Measurements from ENCODE around the gene CCDC112. TPM values are rescaled to one million over a fixed set of nuclear protein-coding genes. Genes with fewer than 3 reads are reported as not detected.

CCDC112 gene
- total and polyA plus RNA-seq, 2 of the 13 experiments (the other 11 are each of a cell fraction or from before 2014, with no cell fraction given), result 1.1 to 2.8 TPM

- no peaks in the 10 kb centered on the region for H3K4me1 ChIP-seq (ENCODE audit: insufficient read depth, low read length)
- H3K9ac ChIP-seq (ENCODE audit: insufficient read depth, low read depth, low read length), result no peak overlapping the region
- no peak overlapping the region for H3K4me2 ChIP-seq (ENCODE audit: low read depth, low read length)
- no peak overlapping the region for H3K4me3 ChIP-seq (replicated peaks in 1 of 3; ENCODE audit: insufficient read depth in 1 of 3, low read depth in 2 of 3, low read length in 3 of 3)
- no peak overlapping the region for H3K27ac ChIP-seq (ENCODE audit: extremely low read length, insufficient read depth, low read length)
- DNase-seq (ENCODE audit: low spot score) (no peak), ATAC-seq (no peak), FAIRE-seq (no peak)
- ChIA-PET CTCF (ENCODE audit: low intra/inter-chr PET ratio, low total read pairs) (no interaction called here), POLR2A (no interaction called here)
- in situ Hi-C loops (cut with HindIII; ENCODE audit: extremely low pct_ligation_motif_present, low pct_unique_long_range_greater_than_20kb) (loop anchor here (25.0 kb wide), 1 partner anchor 745 kb away; no protein-coding TSS in a partner anchor), intact Hi-C loops (cut with micrococcal nuclease; ENCODE audit: unreplicated experiment) (no loop called here)
- no peaks in the 10 kb centered on the region for H3K36me3 ChIP-seq (replicated peaks in 1 of 2; ENCODE audit: control insufficient read depth in 1 of 2, insufficient read depth in 2 of 2, low read length in 2 of 2)
- H3K9me3 ChIP-seq (ENCODE audit: low read length), result no peaks in the 10 kb centered on the region
- no peaks in the 10 kb centered on the region for H3K27me3 ChIP-seq (ENCODE audit: control insufficient read depth in 1 of 2, insufficient read depth in 2 of 2, low read length in 2 of 2)
- no peaks in the 10 kb centered on the region for H3K79me2 ChIP-seq (ENCODE audit: insufficient read depth, low read length)
- no TSS peak for BruUV-seq (replicated peaks)
- H4K20me1 ChIP-seq (ENCODE audit: insufficient read depth, low read length), result no peaks in the 10 kb centered on the region
- no peak overlapping the region for H2AFZ ChIP-seq (ENCODE audit: low read length)
- TF ChIP-seq ZNF432 (CRISPR knock-in tag; IDR thresholded peaks at IDR 0.05; ENCODE audit: borderline replicate concordance) (no peak), SIX1 (CRISPR knock-in tag; IDR thresholded peaks at IDR 0.05; ENCODE audit: borderline replicate concordance) (no peak), ZNF235 (CRISPR knock-in tag; IDR thresholded peaks at IDR 0.05; ENCODE audit: borderline replicate concordance) (no peak), HMG20B (CRISPR knock-in tag; conservative IDR thresholded peaks at IDR 0.05) (no peak), SKIL (CRISPR knock-in tag; IDR thresholded peaks at IDR 0.05; ENCODE audit: borderline replicate concordance) (no peak), ZNF34 (CRISPR knock-in tag; IDR thresholded peaks at IDR 0.05; ENCODE audit: borderline replicate concordance) (no peak), KIAA2018 (CRISPR knock-in tag; IDR thresholded peaks at IDR 0.05; ENCODE audit: borderline replicate concordance) (no peak)
- TF ChIP-seq, protein P1, sequence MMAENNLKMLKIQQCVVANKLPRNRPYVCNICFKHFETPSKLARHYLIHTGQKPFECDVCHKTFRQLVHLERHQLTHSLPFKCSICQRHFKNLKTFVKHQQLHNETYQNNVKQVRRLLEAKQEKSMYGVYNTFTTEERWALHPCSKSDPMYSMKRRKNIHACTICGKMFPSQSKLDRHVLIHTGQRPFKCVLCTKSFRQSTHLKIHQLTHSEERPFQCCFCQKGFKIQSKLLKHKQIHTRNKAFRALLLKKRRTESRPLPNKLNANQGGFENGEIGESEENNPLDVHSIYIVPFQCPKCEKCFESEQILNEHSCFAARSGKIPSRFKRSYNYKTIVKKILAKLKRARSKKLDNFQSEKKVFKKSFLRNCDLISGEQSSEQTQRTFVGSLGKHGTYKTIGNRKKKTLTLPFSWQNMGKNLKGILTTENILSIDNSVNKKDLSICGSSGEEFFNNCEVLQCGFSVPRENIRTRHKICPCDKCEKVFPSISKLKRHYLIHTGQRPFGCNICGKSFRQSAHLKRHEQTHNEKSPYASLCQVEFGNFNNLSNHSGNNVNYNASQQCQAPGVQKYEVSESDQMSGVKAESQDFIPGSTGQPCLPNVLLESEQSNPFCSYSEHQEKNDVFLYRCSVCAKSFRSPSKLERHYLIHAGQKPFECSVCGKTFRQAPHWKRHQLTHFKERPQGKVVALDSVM (CRISPR knock-in tag; IDR thresholded peaks at IDR 0.05), result no peak
- TF ChIP-seq, protein P2, sequence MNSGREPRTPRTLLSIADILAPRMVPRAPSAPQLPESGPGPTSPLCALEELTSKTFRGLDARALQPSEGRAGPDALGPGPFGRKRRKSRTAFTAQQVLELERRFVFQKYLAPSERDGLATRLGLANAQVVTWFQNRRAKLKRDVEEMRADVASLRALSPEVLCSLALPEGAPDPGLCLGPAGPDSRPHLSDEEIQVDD (CRISPR knock-in tag; IDR thresholded peaks at IDR 0.05; ENCODE audit: borderline replicate concordance), result no peak
- TF ChIP-seq, protein P3, sequence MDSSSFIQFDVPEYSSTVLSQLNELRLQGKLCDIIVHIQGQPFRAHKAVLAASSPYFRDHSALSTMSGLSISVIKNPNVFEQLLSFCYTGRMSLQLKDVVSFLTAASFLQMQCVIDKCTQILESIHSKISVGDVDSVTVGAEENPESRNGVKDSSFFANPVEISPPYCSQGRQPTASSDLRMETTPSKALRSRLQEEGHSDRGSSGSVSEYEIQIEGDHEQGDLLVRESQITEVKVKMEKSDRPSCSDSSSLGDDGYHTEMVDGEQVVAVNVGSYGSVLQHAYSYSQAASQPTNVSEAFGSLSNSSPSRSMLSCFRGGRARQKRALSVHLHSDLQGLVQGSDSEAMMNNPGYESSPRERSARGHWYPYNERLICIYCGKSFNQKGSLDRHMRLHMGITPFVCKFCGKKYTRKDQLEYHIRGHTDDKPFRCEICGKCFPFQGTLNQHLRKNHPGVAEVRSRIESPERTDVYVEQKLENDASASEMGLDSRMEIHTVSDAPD (CRISPR knock-in tag; IDR thresholded peaks at IDR 0.05), result no peak
Observed at GRCh38 chr5:115317320-115317719, 20.9 kb upstream of the CCDC112 start.
